ENCODE data around the gene ANKDD1A. TPM values are rescaled to one million over a fixed set of nuclear protein-coding genes. Genes with fewer than 3 reads are reported as not detected.

The ANKDD1A gene
- polyA plus RNA-seq, 3 donors = 0.49 to 3.5 (median 0.90) TPM

GRCh38 chr15:64997066-64997465 lies 85.4 kb downstream of the ANKDD1A start:
- peaks cover 0 to 10% of the 10 kb centered on the region in 2 donors for H3K36me3 Mint-ChIP-seq
- peaks cover 3% of the 10 kb centered on the region for H3K4me1 Mint-ChIP-seq
- no peaks in the 10 kb centered on the region for H3K79me2 ChIP-seq (ENCODE audit: insufficient read depth, low read length)
- no peak overlapping the region for H3K27ac ChIP-seq (ENCODE audit: low read depth in 1 of 2, low read length in 2 of 2)
- no peaks in the 10 kb centered on the region for H3K36me3 ChIP-seq (replicated peaks in 1 of 2; ENCODE audit: control insufficient read depth in 1 of 2, insufficient read depth in 2 of 2, low read length in 2 of 2)
- no peaks in the 10 kb centered on the region for H3K9me3 Mint-ChIP-seq
- intact Hi-C loops (cut with micrococcal nuclease) = no loop called here
- H3K4me2 ChIP-seq (replicated peaks; ENCODE audit: extremely low read depth, low read length, poor library complexity, severe bottlenecking) = no peak overlapping the region
- no peak overlapping the region for H3K4me3 ChIP-seq (replicated peaks in 1 of 3; ENCODE audit: low read depth in 2 of 3, low read length in 3 of 3)
- no peak for DNase-seq
- TF ChIP-seq, protein P1, sequence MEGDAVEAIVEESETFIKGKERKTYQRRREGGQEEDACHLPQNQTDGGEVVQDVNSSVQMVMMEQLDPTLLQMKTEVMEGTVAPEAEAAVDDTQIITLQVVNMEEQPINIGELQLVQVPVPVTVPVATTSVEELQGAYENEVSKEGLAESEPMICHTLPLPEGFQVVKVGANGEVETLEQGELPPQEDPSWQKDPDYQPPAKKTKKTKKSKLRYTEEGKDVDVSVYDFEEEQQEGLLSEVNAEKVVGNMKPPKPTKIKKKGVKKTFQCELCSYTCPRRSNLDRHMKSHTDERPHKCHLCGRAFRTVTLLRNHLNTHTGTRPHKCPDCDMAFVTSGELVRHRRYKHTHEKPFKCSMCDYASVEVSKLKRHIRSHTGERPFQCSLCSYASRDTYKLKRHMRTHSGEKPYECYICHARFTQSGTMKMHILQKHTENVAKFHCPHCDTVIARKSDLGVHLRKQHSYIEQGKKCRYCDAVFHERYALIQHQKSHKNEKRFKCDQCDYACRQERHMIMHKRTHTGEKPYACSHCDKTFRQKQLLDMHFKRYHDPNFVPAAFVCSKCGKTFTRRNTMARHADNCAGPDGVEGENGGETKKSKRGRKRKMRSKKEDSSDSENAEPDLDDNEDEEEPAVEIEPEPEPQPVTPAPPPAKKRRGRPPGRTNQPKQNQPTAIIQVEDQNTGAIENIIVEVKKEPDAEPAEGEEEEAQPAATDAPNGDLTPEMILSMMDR (IDR thresholded peaks at IDR 0.05) = no peak
- no peak overlapping the region for H3K27ac Mint-ChIP-seq
- H2AFZ ChIP-seq (ENCODE audit: insufficient read depth, low read depth, low read length, poor library complexity, severe bottlenecking) = no peak overlapping the region
- peaks cover 0 to 4% (median 3%) of the 10 kb centered on the region in 3 donors for H3K27me3 Mint-ChIP-seq (ENCODE audit: low read depth in 3 of 3)
- H3K4me3 Mint-ChIP-seq = no peak overlapping the region
- no peaks in the 10 kb centered on the region for H3K27me3 ChIP-seq (ENCODE audit: control insufficient read depth in 2 of 2, insufficient read depth in 2 of 2, low read length in 2 of 2)
- H4K20me1 ChIP-seq (ENCODE audit: insufficient read depth, low read length) = no peaks in the 10 kb centered on the region
- H3K4me1 ChIP-seq (ENCODE audit: control insufficient read depth in 1 of 2, insufficient read depth in 2 of 2, low read length in 2 of 2) = no peaks in the 10 kb centered on the region
- no peak overlapping the region for H3K9ac ChIP-seq (ENCODE audit: insufficient read depth, low read length, poor library complexity, severe bottlenecking)
- H3K9me3 ChIP-seq (replicated peaks in 1 of 2; ENCODE audit: control insufficient read depth in 1 of 2, insufficient read depth in 1 of 2, low read length in 2 of 2) = no peaks in the 10 kb centered on the region
- WGBS (ENCODE audit: insufficient coverage) = 86% methylated on average over 3 of the region's 5 CpGs

DNA sequence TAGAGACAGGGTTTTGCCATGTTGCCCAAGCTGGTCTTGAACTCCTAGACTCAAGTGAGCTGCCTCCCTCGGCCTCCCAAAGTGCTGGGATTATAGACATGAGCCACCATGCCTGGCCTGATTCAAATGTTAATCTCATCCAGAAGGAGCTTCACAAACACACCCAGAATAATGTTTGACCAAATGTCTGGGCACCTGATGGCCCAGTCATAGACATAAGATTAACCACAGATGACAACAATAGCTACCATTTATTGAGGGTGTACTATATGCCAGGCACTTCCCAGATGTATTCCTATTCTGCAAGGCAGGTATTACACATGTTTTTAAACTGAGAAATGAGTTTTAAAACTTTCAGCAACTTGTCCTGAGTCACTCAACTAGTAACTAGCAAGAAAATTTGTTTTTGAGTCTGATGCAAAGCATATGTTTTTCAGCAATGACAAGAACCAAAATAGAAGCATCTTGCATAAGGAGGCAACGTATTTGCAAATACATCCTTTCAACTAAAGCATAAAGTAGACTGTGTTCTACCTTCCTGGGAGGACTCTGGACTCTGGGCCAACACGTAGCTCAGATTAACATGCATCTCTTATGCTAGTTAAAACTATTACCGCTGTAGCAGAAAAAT lies 86.2 kb downstream of the ANKDD1A start:
- peaks cover 1 to 5% of the 10 kb centered on the region in 2 donors for H3K36me3 ChIP-seq (replicated peaks in 1 of 2; ENCODE audit: control insufficient read depth in 1 of 2, insufficient read depth in 2 of 2, low read length in 2 of 2)
- no CpG with 5 or more reads among the region's 4 CpGs for WGBS (ENCODE audit: insufficient coverage)
- H3K79me2 ChIP-seq (ENCODE audit: insufficient read depth, low read length) = no peaks in the 10 kb centered on the region
- peaks cover 3 to 16% of the 10 kb centered on the region in 2 donors for H3K36me3 Mint-ChIP-seq
- no peak for DNase-seq
- no peaks in the 10 kb centered on the region for H3K27me3 ChIP-seq (ENCODE audit: control insufficient read depth in 2 of 2, insufficient read depth in 2 of 2, low read length in 2 of 2)
- TF ChIP-seq, protein P1 (IDR thresholded peaks at IDR 0.05) = no peak
- no peak overlapping the region for H3K4me3 ChIP-seq (replicated peaks in 1 of 3; ENCODE audit: low read depth in 2 of 3, low read length in 3 of 3)
- H3K9me3 Mint-ChIP-seq = no peaks in the 10 kb centered on the region
- H3K9me3 ChIP-seq (replicated peaks in 1 of 2; ENCODE audit: control insufficient read depth in 1 of 2, insufficient read depth in 1 of 2, low read length in 2 of 2) = no peaks in the 10 kb centered on the region
- no peak overlapping the region for H3K27ac Mint-ChIP-seq
- intact Hi-C loops (cut with micrococcal nuclease) = no loop called here
- peaks cover 3% of the 10 kb centered on the region for H3K4me1 Mint-ChIP-seq
- no peaks in the 10 kb centered on the region for H4K20me1 ChIP-seq (ENCODE audit: insufficient read depth, low read length)
- H3K4me1 ChIP-seq (ENCODE audit: control insufficient read depth in 1 of 2, insufficient read depth in 2 of 2, low read length in 2 of 2) = no peaks in the 10 kb centered on the region
- H3K9ac ChIP-seq (ENCODE audit: insufficient read depth, low read length, poor library complexity, severe bottlenecking) = no peak overlapping the region
- peaks cover 0 to 4% (median 3%) of the 10 kb centered on the region in 3 donors for H3K27me3 Mint-ChIP-seq (ENCODE audit: low read depth in 3 of 3)
- H3K4me3 Mint-ChIP-seq = no peak overlapping the region
- H2AFZ ChIP-seq (ENCODE audit: insufficient read depth, low read depth, low read length, poor library complexity, severe bottlenecking) = no peak overlapping the region
- no peak overlapping the region for H3K4me2 ChIP-seq (replicated peaks; ENCODE audit: extremely low read depth, low read length, poor library complexity, severe bottlenecking)
- no peak overlapping the region for H3K27ac ChIP-seq (ENCODE audit: low read depth in 1 of 2, low read length in 2 of 2)

All from CD14-positive monocyte (primary cell).